ENCODE data around the gene S100Z.
"Not testable (repeated sequence)": the region's sequence is repeated elsewhere in the genome, so short reads cannot be mapped to it uniquely, and the experiment has no call there.

The S100Z gene

GRCh38 chr5:76849419-76850291 is at the start of gene S100Z:
TSS of gene S100Z (plus strand) at chr5:76850014. CDS start at chr5:76875360, 25,346 bp downstream.
- peak in 2 of 3 donors; percentile 27 to 28 for DNase-seq

- no peak for DNase-seq
Measured at GRCh38 chr5:76800579-76800978, 49.2 kb upstream of the S100Z start.

GRCh38 chr5:76801159-76801802 is 48.5 kb upstream of the S100Z start:
- no peak for DNase-seq

GRCh38 chr5:76801803-76802195 is 48.0 kb upstream of the S100Z start:
- no peak for DNase-seq

- no peak for DNase-seq
Measured at GRCh38 chr5:76804266-76804665, 45.5 kb upstream of the S100Z start.

- DNase-seq: peak; percentile 74 to 94 (median 87)
Measured at GRCh38 chr5:76805821-76806505, 43.9 kb upstream of the S100Z start.

- DNase-seq: peak; percentile 31 to 69 (median 61)
Measured at GRCh38 chr5:76807296-76807695, 42.5 kb upstream of the S100Z start.

GRCh38 chr5:76808141-76808691 is 41.6 kb upstream of the S100Z start:
- no peak for DNase-seq

- DNase-seq: no peak
Measured at GRCh38 chr5:76809141-76809540, 40.7 kb upstream of the S100Z start.

- DNase-seq: no peak
Measured at GRCh38 chr5:76810236-76810635, 39.6 kb upstream of the S100Z start.

GRCh38 chr5:76811214-76811613 is 38.6 kb upstream of the S100Z start:
- DNase-seq: no peak

- not testable (repeated sequence) for DNase-seq
Measured at GRCh38 chr5:76812209-76812608, 37.6 kb upstream of the S100Z start.

GRCh38 chr5:76813982-76814562 is 35.7 kb upstream of the S100Z start:
- DNase-seq: no peak

GRCh38 chr5:76816110-76816831 is 33.5 kb upstream of the S100Z start:
- no peak for DNase-seq

GRCh38 chr5:76818844-76819831 is 30.7 kb upstream of the S100Z start, which contains the start of gene F2RL1:
TSS of gene F2RL1 (plus strand) at chr5:76819030. CDS start at chr5:76819183, 153 bp downstream.
- peak; percentile 53 to 73 (median 58) for DNase-seq

GRCh38 chr5:76819851-76820525 is 29.8 kb upstream of the S100Z start:
- DNase-seq: no peak

GRCh38 chr5:76820526-76820890 is 29.3 kb upstream of the S100Z start:
- DNase-seq: no peak

GRCh38 chr5:76821136-76821535 is 28.7 kb upstream of the S100Z start:
- no peak for DNase-seq

GRCh38 chr5:76822105-76822731 is 27.6 kb upstream of the S100Z start:
- DNase-seq: not testable (repeated sequence)

- not testable (repeated sequence) for DNase-seq
Measured at GRCh38 chr5:76826416-76826815, 23.4 kb upstream of the S100Z start.

All from suppressor macrophage treated with lipopolysaccharide for 1 hour (primary cell).